H1 (cell line): ENCODE results near the gene RSAD1.

Experiments
- EP300 ChIP-seq, 2 experiments: IDR thresholded peaks; 1 replicate in 1 of 2; 2 replicates in 1 of 2; pipeline ENCODE4 v1.6.1; 2011 to 2012; ENCODE audit warnings: low read depth in 2 of 2, low read length in 2 of 2, mild to moderate bottlenecking in 2 of 2, borderline replicate concordance in 1 of 2, inconsistent platforms in 1 of 2, moderate library complexity in 1 of 2
- RBBP5 ChIP-seq: IDR thresholded peaks from 2 replicates; pipeline ENCODE4 v1.7.1; 2012; ENCODE audit warnings: low read depth, mild to moderate bottlenecking, inconsistent platforms, low read length, moderate library complexity, borderline replicate concordance
- RFX5 ChIP-seq: IDR thresholded peaks from 2 replicates; pipeline ENCODE4 v1.6.1; 2011; ENCODE audit warnings: low read depth, low read length, improper control_type of control experiment, borderline replicate concordance
- SP1 ChIP-seq: IDR thresholded peaks from 2 replicates; pipeline ENCODE4 v1.6.1; 2011; ENCODE audit warnings: low read depth, low read length
- SP4 ChIP-seq: IDR thresholded peaks from 2 replicates; pipeline ENCODE4 v1.6.1; 2012; ENCODE audit warnings: low read length, inconsistent platforms
- TF ChIP-seq, protein P1 (sequence below), 3 experiments: IDR thresholded peaks; 1 replicate in 2 of 3; 2 replicates in 1 of 3; pipeline versions ENCODE4 v1.5.1 to v1.6.1; 2011; ENCODE audit warnings: low read length in 3 of 3, mild to moderate bottlenecking in 3 of 3, inconsistent platforms in 2 of 3, low read depth in 1 of 3, moderate library complexity in 1 of 3; ENCODE audit not compliant: insufficient read depth in 1 of 3; ENCODE audit errors: control extremely low read depth in 1 of 3
- TF ChIP-seq, protein P2 (sequence below): IDR thresholded peaks from 2 replicates; pipeline ENCODE4 v1.6.1; 2011; ENCODE audit warnings: low read depth, mild to moderate bottlenecking, low read length; ENCODE audit not compliant: insufficient read depth

DNA sequence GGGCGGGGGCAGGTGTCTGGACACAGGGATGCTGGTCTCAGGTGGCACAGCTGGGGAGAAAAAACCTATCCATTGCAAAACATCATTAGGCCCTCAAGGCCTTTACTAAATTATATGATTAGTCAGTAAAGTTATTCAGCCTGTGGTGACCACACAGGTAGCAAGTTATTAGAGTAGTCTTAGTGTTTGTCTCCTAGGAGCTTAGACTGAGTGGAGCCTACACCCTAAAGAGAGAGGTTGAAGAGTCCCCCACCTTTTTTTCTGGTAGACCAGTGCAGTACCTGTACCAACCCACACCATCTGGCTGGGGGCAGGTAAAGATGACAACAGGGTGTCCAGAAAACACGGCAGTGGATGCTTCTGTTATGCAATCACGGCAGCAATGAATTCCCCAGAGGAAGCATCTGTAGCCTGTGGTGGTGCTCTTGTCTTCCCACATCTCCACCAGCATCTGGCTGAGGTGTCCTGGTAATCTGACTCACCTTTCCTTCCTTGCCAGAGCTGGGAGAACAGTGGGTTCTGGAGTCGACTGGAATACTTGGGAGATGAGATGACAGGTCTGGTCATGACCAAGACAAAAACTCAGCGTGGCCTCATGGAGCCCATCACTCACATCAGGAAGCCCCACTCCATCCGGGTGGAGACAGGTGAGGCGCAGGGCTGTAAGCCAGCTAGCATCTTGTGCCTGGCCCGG lies 40.6 kb downstream of the RSAD1 start:
- TF ChIP-seq EP300 (IDR thresholded peaks at IDR 0.05; ENCODE audit: borderline replicate concordance in 1 of 2, low read depth in 2 of 2, low read length in 2 of 2), result no peak
- no peak for TF ChIP-seq RBBP5
- no peak for TF ChIP-seq SP4
- TF ChIP-seq, protein P1, sequence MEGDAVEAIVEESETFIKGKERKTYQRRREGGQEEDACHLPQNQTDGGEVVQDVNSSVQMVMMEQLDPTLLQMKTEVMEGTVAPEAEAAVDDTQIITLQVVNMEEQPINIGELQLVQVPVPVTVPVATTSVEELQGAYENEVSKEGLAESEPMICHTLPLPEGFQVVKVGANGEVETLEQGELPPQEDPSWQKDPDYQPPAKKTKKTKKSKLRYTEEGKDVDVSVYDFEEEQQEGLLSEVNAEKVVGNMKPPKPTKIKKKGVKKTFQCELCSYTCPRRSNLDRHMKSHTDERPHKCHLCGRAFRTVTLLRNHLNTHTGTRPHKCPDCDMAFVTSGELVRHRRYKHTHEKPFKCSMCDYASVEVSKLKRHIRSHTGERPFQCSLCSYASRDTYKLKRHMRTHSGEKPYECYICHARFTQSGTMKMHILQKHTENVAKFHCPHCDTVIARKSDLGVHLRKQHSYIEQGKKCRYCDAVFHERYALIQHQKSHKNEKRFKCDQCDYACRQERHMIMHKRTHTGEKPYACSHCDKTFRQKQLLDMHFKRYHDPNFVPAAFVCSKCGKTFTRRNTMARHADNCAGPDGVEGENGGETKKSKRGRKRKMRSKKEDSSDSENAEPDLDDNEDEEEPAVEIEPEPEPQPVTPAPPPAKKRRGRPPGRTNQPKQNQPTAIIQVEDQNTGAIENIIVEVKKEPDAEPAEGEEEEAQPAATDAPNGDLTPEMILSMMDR (IDR thresholded peaks at IDR 0.05; ENCODE audit: control extremely low read depth in 1 of 3, insufficient read depth in 1 of 3, low read depth in 1 of 3, low read length in 3 of 3), result no peak
- no peak for TF ChIP-seq RFX5
- TF ChIP-seq, protein P2, sequence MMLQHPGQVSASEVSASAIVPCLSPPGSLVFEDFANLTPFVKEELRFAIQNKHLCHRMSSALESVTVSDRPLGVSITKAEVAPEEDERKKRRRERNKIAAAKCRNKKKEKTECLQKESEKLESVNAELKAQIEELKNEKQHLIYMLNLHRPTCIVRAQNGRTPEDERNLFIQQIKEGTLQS, result no peak
- no peak for TF ChIP-seq SP1
